Natural killer cell (primary cell): Measurements from ENCODE around the gene ROR1. TPM values are rescaled to one million over a fixed set of nuclear protein-coding genes. Genes with fewer than 3 reads are reported as not detected.

ENCODE experiments used
- ATAC-seq, 3 donors: fragments of 150-1000 bp in 2 of 3; fragments of 200-7000 bp in 1 of 3; cut with Tn5 transposase; 1 replicate in 1 of 3; 2 replicates in 2 of 3; pipeline ENCODE4 v1.10.0; 2021; ENCODE audit warnings: mild to moderate bottlenecking in 2 of 3, moderate library complexity in 2 of 3
- DNase-seq, 2 donors: peaks; one replicate each; pipeline versions ENCODE4 v3.0.0 to v3.0.0-alpha.2; 2013 to 2021; ENCODE audit warnings: mixed read lengths in 1 of 2
- H3K27ac ChIP-seq: one replicate; pipeline ENCODE4 v1.5.1; 2013; ENCODE audit warnings: mild to moderate bottlenecking, low read length
- H3K27me3 ChIP-seq: one replicate; pipeline ENCODE4 v1.6.1; 2013; ENCODE audit warnings: low read length; ENCODE audit not compliant: control insufficient read depth, insufficient read depth
- H3K36me3 ChIP-seq: one replicate; pipeline ENCODE4 v1.6.1; 2013; ENCODE audit warnings: low read length; ENCODE audit not compliant: control insufficient read depth, insufficient read depth
- H3K4me1 ChIP-seq: one replicate; pipeline ENCODE4 v1.6.1; 2013; ENCODE audit warnings: low read length; ENCODE audit not compliant: control insufficient read depth, insufficient read depth
- H3K4me3 ChIP-seq: one replicate; pipeline ENCODE4 v1.5.1; 2013; ENCODE audit warnings: low read length
- H3K9me3 ChIP-seq: one replicate; pipeline ENCODE4 v1.6.1; 2013; ENCODE audit warnings: low read length; ENCODE audit not compliant: control insufficient read depth, insufficient read depth
- H3K27ac Mint-ChIP-seq, 2 donors: one replicate each; pipeline ENCODE4 v1.8.0; 2022; ENCODE audit warnings: mild to moderate bottlenecking in 2 of 2, mixed read lengths in 2 of 2, moderate library complexity in 1 of 2
- H3K27me3 Mint-ChIP-seq, 2 donors: one replicate each; pipeline ENCODE4 v1.8.0; 2022; ENCODE audit warnings: low read depth in 2 of 2, mixed read lengths in 2 of 2
- H3K36me3 Mint-ChIP-seq: one replicate; pipeline ENCODE4 v1.8.0; 2022; ENCODE audit warnings: mixed read lengths
- H3K4me1 Mint-ChIP-seq, 2 donors: one replicate each; pipeline ENCODE4 v1.8.0; 2022; ENCODE audit warnings: mixed read lengths in 2 of 2
- H3K4me3 Mint-ChIP-seq: one replicate; pipeline ENCODE4 v1.8.0; 2022; ENCODE audit warnings: mild to moderate bottlenecking, moderate library complexity, mixed read lengths
- H3K9me3 Mint-ChIP-seq, 2 donors: one replicate each; pipeline ENCODE4 v1.8.0; 2022; ENCODE audit warnings: mixed read lengths in 2 of 2
- CTCF ChIP-seq: fragments of 200-600 bp; IDR thresholded peaks from one replicate; pipeline ENCODE4 v1.8.0; 2022; ENCODE audit warnings: antibody characterized with exemption
- WGBS: methylation state at CpG from one replicate; pipeline ENCODE4 v1.1.7; 2013; ENCODE audit warnings: missing lambda C conversion rate; ENCODE audit not compliant: insufficient coverage; 5-methylcytosine and 5-hydroxymethylcytosine counted together
- intact Hi-C: fragments of 100-400 bp; cut with micrococcal nuclease; formaldehyde crosslinking; loops from one replicate; pipeline ENCODE4 v1.14.2; 2022
- total RNA-seq, 4 donors: library from RNA; stranded (reverse); fragments of 120-200 nt in 1 of 4; gene quantifications; one replicate each; pipeline versions ENCODE4 v1.2.3 to v1.2.4, GENCODE V29; 2013 to 2022

The ROR1 gene
- total RNA-seq, 3 donors from 2014 or later (not counting 1 experiment from before 2014, with no cell fraction given) = 0.05 to 0.35 (median 0.27) TPM

- Mint-ChIP-seq H3K36me3 (no peaks in the 10 kb centered on the region), H3K27me3 (peaks cover 0 to 6% of the 10 kb centered on the region in 2 donors), H3K4me3 (no peak overlapping the region), H3K9me3 (no peaks in the 10 kb centered on the region), H3K4me1 (no peaks in the 10 kb centered on the region), H3K27ac (no peak overlapping the region)
- intact Hi-C loops = no loop called here
- Histone ChIP-seq H3K27me3 (no peaks in the 10 kb centered on the region), H3K9me3 (no peaks in the 10 kb centered on the region), H3K4me1 (no peaks in the 10 kb centered on the region), H3K36me3 (no peaks in the 10 kb centered on the region), H3K4me3 (no peak overlapping the region), H3K27ac (no peak overlapping the region)
- no peak for DNase-seq
- TF ChIP-seq CTCF = no peak
- WGBS = 96% methylated on average over 1 of the region's 3 CpGs
- ATAC-seq = no peak
These were observed 150.8 kb downstream of the ROR1 start for GRCh38 chr1:63924600-63924999.

- Mint-ChIP-seq H3K36me3 (no peaks in the 10 kb centered on the region), H3K27ac (no peak overlapping the region), H3K9me3 (no peaks in the 10 kb centered on the region), H3K27me3 (peaks cover 3 to 9% of the 10 kb centered on the region in 2 donors), H3K4me3 (no peak overlapping the region), H3K4me1 (no peaks in the 10 kb centered on the region)
- Histone ChIP-seq H3K27ac (no peak overlapping the region), H3K4me1 (no peaks in the 10 kb centered on the region), H3K36me3 (no peaks in the 10 kb centered on the region), H3K27me3 (no peaks in the 10 kb centered on the region), H3K9me3 (no peaks in the 10 kb centered on the region), H3K4me3 (no peak overlapping the region)
- ATAC-seq = no peak
- no peak for DNase-seq
- no peak for TF ChIP-seq CTCF
- intact Hi-C loops = no loop called here
- 83% methylated on average over 4 of the region's 7 CpGs for WGBS
These were observed 154.6 kb downstream of the ROR1 start for GRCh38 chr1:63928186-63929105.

GRCh38 chr1:63929106-63929478, 155.3 kb downstream of the ROR1 start:
- DNase-seq = no peak
- WGBS = 88% methylated on average over 2 of the region's 3 CpGs
- no peak for ATAC-seq
- no peaks in the 10 kb centered on the region for H3K9me3 ChIP-seq
- Mint-ChIP-seq H3K36me3 (no peaks in the 10 kb centered on the region), H3K27ac (no peak overlapping the region), H3K9me3 (no peaks in the 10 kb centered on the region), H3K4me1 (no peaks in the 10 kb centered on the region), H3K4me3 (no peak overlapping the region), H3K27me3 (peaks cover 3 to 9% of the 10 kb centered on the region in 2 donors)
- H3K4me1 ChIP-seq = no peaks in the 10 kb centered on the region
- no peak for TF ChIP-seq CTCF
- H3K36me3 ChIP-seq = no peaks in the 10 kb centered on the region
- no peaks in the 10 kb centered on the region for H3K27me3 ChIP-seq
- no peak overlapping the region for H3K27ac ChIP-seq
- no peak overlapping the region for H3K4me3 ChIP-seq
- intact Hi-C loops = no loop called here
